B cell (primary cell): ENCODE results near the gene FKBP1A. TPM values are rescaled to one million over a fixed set of nuclear protein-coding genes. Genes with fewer than 3 reads are reported as not detected.

Experiments
- ATAC-seq: fragments of 200-7000 bp; cut with Tn5 transposase; one replicate; pipeline ENCODE4 v1.10.0; 2021; ENCODE audit warnings: low read depth, mild to moderate bottlenecking, moderate number of reproducible peaks, moderate library complexity
- CTCF ChIA-PET: fragments of 350-600 bp; sonication (Branson Sonifier 250); formaldehyde crosslinking; loops from one replicate; lab custom pipeline; 2021; ENCODE audit warnings: antibody characterized with exemption, inconsistent platforms; lab: Charles Lee
- POLR2A ChIA-PET: fragments of 350-600 bp; sonication (Branson Sonifier 250); formaldehyde crosslinking; loops from one replicate; lab custom pipeline; 2021; ENCODE audit warnings: antibody characterized with exemption; lab: Charles Lee
- DNase-seq: peaks from one replicate; pipeline ENCODE4 v3.0.0; 2013
- H2AFZ ChIP-seq: 2 replicates; pipeline ENCODE4 v1.6.1; 2012; ENCODE audit warnings: mild to moderate bottlenecking, low read depth, low read length; ENCODE audit not compliant: insufficient read depth, poor library complexity, severe bottlenecking
- H3K27ac ChIP-seq, 2 donors: 1 replicate in 1 of 2; 2 replicates in 1 of 2; pipeline ENCODE4 v1.5.1; 2012 to 2013; ENCODE audit warnings: low read length in 2 of 2, mild to moderate bottlenecking in 2 of 2, moderate library complexity in 1 of 2
- H3K27me3 ChIP-seq, 4 experiments: fragments of 200-600 bp in 1 of 4; sonication (generic) in 1 of 4; replicated peaks in 1 of 4; 1 replicate in 2 of 4; 2 replicates in 2 of 4; pipeline versions ENCODE4 v1.6.1 to v1.7.0; 2013 to 2016; ENCODE audit warnings: low read length in 3 of 4, mild to moderate bottlenecking in 2 of 4, mixed read lengths in 1 of 4, moderate library complexity in 1 of 4; ENCODE audit not compliant: insufficient read depth in 4 of 4, control insufficient read depth in 3 of 4; ENCODE audit errors: control extremely low read depth in 1 of 4
- H3K36me3 ChIP-seq, 2 experiments: replicated peaks in 1 of 2; 1 replicate in 1 of 2; 2 replicates in 1 of 2; pipeline versions ENCODE4 v1.6.1 to v1.7.1; 2013; ENCODE audit warnings: low read length in 1 of 2; ENCODE audit not compliant: insufficient read depth in 2 of 2, control insufficient read depth in 1 of 2; ENCODE audit errors: control extremely low read depth in 1 of 2, extremely low read depth in 1 of 2
- H3K4me1 ChIP-seq, 2 donors: fragments of 200-600 bp in 1 of 2; sonication (generic) in 1 of 2; 1 replicate in 1 of 2; 2 replicates in 1 of 2; pipeline versions ENCODE4 v1.5.1 to v1.6.1; 2013 to 2017; ENCODE audit warnings: low read length in 2 of 2; ENCODE audit not compliant: control insufficient read depth in 2 of 2, insufficient read depth in 2 of 2
- H3K4me2 ChIP-seq: replicated peaks from 2 replicates; pipeline ENCODE3; 2012; ENCODE audit warnings: mild to moderate bottlenecking, low read depth, low read length; ENCODE audit not compliant: poor library complexity, severe bottlenecking
- H3K4me3 ChIP-seq, 5 experiments: fragments of 200-600 bp in 1 of 5; sonication (generic) in 1 of 5; 1 replicate in 3 of 5; 2 replicates in 2 of 5; pipeline versions ENCODE4 v1.5.1 to v1.7.0; 2011 to 2016; ENCODE audit warnings: low read length in 4 of 5, mild to moderate bottlenecking in 4 of 5, low read depth in 2 of 5, control low read depth in 1 of 5, moderate library complexity in 1 of 5; ENCODE audit not compliant: insufficient read depth in 1 of 5; ENCODE audit errors: control extremely low read depth in 1 of 5, extremely low read depth in 1 of 5
- H3K79me2 ChIP-seq: fragments of 200-600 bp; sonication (generic); one replicate; pipeline ENCODE4 v1.6.0; 2016; ENCODE audit warnings: low read length; ENCODE audit not compliant: control insufficient read depth, insufficient read depth
- H3K9ac ChIP-seq: fragments of 200-600 bp; sonication (generic); 2 replicates; pipeline ENCODE4 v1.6.1; 2017; ENCODE audit warnings: mild to moderate bottlenecking, low read length, moderate library complexity
- H3K9me3 ChIP-seq, 3 donors: one replicate each; pipeline versions ENCODE4 v1.6.1 to v1.7.1; 2013; ENCODE audit warnings: low read length in 2 of 3; ENCODE audit not compliant: control insufficient read depth in 2 of 3, insufficient read depth in 1 of 3; ENCODE audit errors: control extremely low read depth in 1 of 3
- H4K20me1 ChIP-seq: 2 replicates; pipeline ENCODE4 v1.6.0; 2012; ENCODE audit warnings: mild to moderate bottlenecking, low read length; ENCODE audit not compliant: insufficient read depth, control insufficient read depth, poor library complexity, severe bottlenecking
- H3K27ac Mint-ChIP-seq: one replicate; pipeline ENCODE4 v1.8.0; 2021; ENCODE audit warnings: mixed read lengths
- H3K27me3 Mint-ChIP-seq: one replicate; pipeline ENCODE4 v1.8.0; 2021; ENCODE audit warnings: mixed read lengths
- H3K4me1 Mint-ChIP-seq: one replicate; pipeline ENCODE4 v1.8.0; 2021; ENCODE audit warnings: mixed read lengths
- H3K4me3 Mint-ChIP-seq: one replicate; pipeline ENCODE4 v1.8.0; 2021; ENCODE audit warnings: mixed read lengths
- H3K9me3 Mint-ChIP-seq: one replicate; pipeline ENCODE4 v1.8.0; 2022; ENCODE audit warnings: mixed read lengths; ENCODE audit not compliant: insufficient read depth
- CTCF ChIP-seq: fragments of 200-600 bp; IDR thresholded peaks from one replicate; pipeline ENCODE4 v1.8.0; 2022; ENCODE audit warnings: antibody characterized with exemption, mild to moderate bottlenecking
- EZH2 ChIP-seq: IDR thresholded peaks from 2 replicates; pipeline ENCODE4 v1.6.1; 2012; ENCODE audit warnings: borderline replicate concordance, low read depth, mild to moderate bottlenecking, moderate library complexity, low read length; ENCODE audit not compliant: insufficient read depth, poor library complexity, severe bottlenecking
- WGBS: methylation state at CpG from one replicate; pipeline ENCODE4 v1.1.5; 2013; ENCODE audit warnings: missing lambda C conversion rate; ENCODE audit not compliant: insufficient coverage; 5-methylcytosine and 5-hydroxymethylcytosine counted together
- intact Hi-C: fragments of 100-400 bp; cut with micrococcal nuclease; formaldehyde crosslinking; loops from one replicate; pipeline ENCODE4 v1.10.0; 2022
- polyA plus RNA-seq: library from polyadenylated mRNA; depleted of rRNA; stranded (reverse); fragments of >200 nt; gene quantifications from 2 replicates; pipeline ENCODE4 v1.2.3, GENCODE V29; 2012
- total RNA-seq, 2 donors: library from RNA; stranded (reverse); fragments of 120-200 nt in 1 of 2; gene quantifications; 1 replicate in 1 of 2; 2 replicates in 1 of 2; pipeline versions ENCODE4 v1.2.3 to v1.2.4, GENCODE V29; 2013 to 2022

Gene FKBP1A
- total and polyA plus RNA-seq, 2 donors (not counting 1 experiment from before 2014, with no cell fraction given), result 86.3 to 86.7 TPM

- H3K4me1 Mint-ChIP-seq, result no peaks in the 10 kb centered on the region
- no peaks in the 10 kb centered on the region for H3K27me3 Mint-ChIP-seq
- Histone ChIP-seq H2AFZ (no peak overlapping the region), H3K79me2 (no peaks in the 10 kb centered on the region), H3K4me1 (no peaks in the 10 kb centered on the region), H3K36me3 (no peaks in the 10 kb centered on the region), H3K27ac (no peak overlapping the region), H3K4me3 (no peak overlapping the region), H3K27me3 (no peaks in the 10 kb centered on the region), H3K9ac (no peak overlapping the region), H3K4me2 (no peak overlapping the region), H3K9me3 (peaks cover 2 to 20% (median 8%) of the 10 kb centered on the region in 3 donors), H4K20me1 (no peaks in the 10 kb centered on the region)
- ChIA-PET POLR2A (no interaction called here), CTCF (interaction anchor here (2.1 kb wide), 1 partner anchor 79 kb away, joined by 6 read pairs; no protein-coding TSS in a partner anchor)
- H3K27ac Mint-ChIP-seq, result no peak overlapping the region
- no peak for ATAC-seq
- H3K9me3 Mint-ChIP-seq, result peaks cover 7% of the 10 kb centered on the region
- intact Hi-C loops, result no loop called here
- WGBS, result no CpG with 5 or more reads among the region's 1 CpG
- TF ChIP-seq CTCF, result no peak
- TF ChIP-seq EZH2, result no peak
- no peak overlapping the region for H3K4me3 Mint-ChIP-seq
- DNase-seq, result no peak
These were observed 31.5 kb upstream of the FKBP1A start for GRCh38 chr20:1424336-1424735.

GRCh38 chr20:1423625-1424106, 30.8 kb upstream of the FKBP1A start:
- ATAC-seq (no peak), DNase-seq (peak; percentile 23)
- Histone ChIP-seq H3K9me3 (peaks cover 2 to 25% (median 8%) of the 10 kb centered on the region in 3 donors), H3K9ac (no peak overlapping the region), H3K36me3 (no peaks in the 10 kb centered on the region), H4K20me1 (no peaks in the 10 kb centered on the region), H3K4me2 (no peak overlapping the region), H3K4me1 (no peaks in the 10 kb centered on the region), H3K79me2 (no peaks in the 10 kb centered on the region), H3K4me3 (no peak overlapping the region), H3K27ac (no peak overlapping the region), H3K27me3 (no peaks in the 10 kb centered on the region), H2AFZ (no peak overlapping the region)
- Mint-ChIP-seq H3K27ac (no peak overlapping the region), H3K9me3 (peaks cover 9% of the 10 kb centered on the region), H3K4me3 (no peak overlapping the region), H3K4me1 (no peaks in the 10 kb centered on the region), H3K27me3 (no peaks in the 10 kb centered on the region)
- ChIA-PET CTCF (interaction anchor here (2.1 kb wide), 1 partner anchor 80 kb away, joined by 6 read pairs; no protein-coding TSS in a partner anchor), POLR2A (no interaction called here)
- WGBS, result 78% methylated on average over 4 of the region's 7 CpGs
- TF ChIP-seq EZH2, result no peak
- TF ChIP-seq CTCF, result no peak
- intact Hi-C loops, result no loop called here
